Tibial nerve (tissue), 4 donors: Measurements from ENCODE around the gene GOLM1. TPM values are rescaled to one million over a fixed set of nuclear protein-coding genes. Genes with fewer than 3 reads are reported as not detected.

ENCODE experiments used
- DNase-seq, 2 donors: peaks; one replicate each; pipeline ENCODE4 v3.0.0-alpha.2; 2019; ENCODE audit warnings: low spot score in 2 of 2
- H3K27ac ChIP-seq, 4 donors: fragments of 200-600 bp; sonication (generic) in 3 of 4; one replicate each; pipeline ENCODE4 v1.5.1; 2017 to 2019; ENCODE audit warnings: mild to moderate bottlenecking in 1 of 4
- H3K27me3 ChIP-seq, 2 donors: fragments of 200-600 bp; sonication (generic) in 1 of 2; one replicate each; pipeline versions ENCODE4 v1.5.1 to v1.6.0; 2017 to 2019
- H3K36me3 ChIP-seq, 3 donors: fragments of 200-600 bp; sonication (generic); one replicate each; pipeline ENCODE4 v1.5.1; 2018 to 2019
- H3K4me1 ChIP-seq, 4 donors: fragments of 200-600 bp; sonication (generic) in 3 of 4; one replicate each; pipeline ENCODE4 v1.5.1; 2017 to 2019
- H3K4me3 ChIP-seq, 4 donors: fragments of 200-600 bp; sonication (generic) in 3 of 4; one replicate each; pipeline ENCODE4 v1.5.1; 2017 to 2019; ENCODE audit warnings: mild to moderate bottlenecking in 1 of 4, moderate library complexity in 1 of 4
- H3K9me3 ChIP-seq, 4 donors: fragments of 200-600 bp; sonication (generic) in 3 of 4; one replicate each; pipeline ENCODE4 v1.5.1; 2017 to 2019
- EP300 ChIP-seq, 2 donors: sonication (generic); formaldehyde crosslinking; IDR thresholded peaks; one replicate each; pipeline ENCODE4 v1.6.1; 2017; ENCODE audit warnings: antibody characterized with exemption in 2 of 2, mild to moderate bottlenecking in 1 of 2
- POLR2A ChIP-seq, 2 donors: fragments of 450-650 bp; IDR thresholded peaks; one replicate each; pipeline ENCODE4 v1.6.1; 2017; ENCODE audit warnings: antibody characterized with exemption in 2 of 2, mild to moderate bottlenecking in 2 of 2, moderate library complexity in 2 of 2
- WGBS, 2 donors: methylation state at CpG; one replicate each; pipeline ENCODE4 v1.1.5; 2018; 5-methylcytosine and 5-hydroxymethylcytosine counted together
- total RNA-seq, 4 donors: library from RNA; depleted of rRNA; stranded (reverse); fragments of >200 nt; gene quantifications; one replicate each; pipeline ENCODE4 v1.1.0, GENCODE V29; 2016
- TF ChIP-seq, protein P1 (sequence below), 5 experiments: fragments of 200-600 bp in 3 of 5; fragments of 450-650 bp in 2 of 5; sonication (generic) in 3 of 5; IDR thresholded peaks; one replicate each; pipeline ENCODE4 v1.5.1; 2016 to 2019; ENCODE audit warnings: antibody characterized with exemption in 5 of 5, mild to moderate bottlenecking in 3 of 5, moderate library complexity in 2 of 5

Gene GOLM1
- total RNA-seq, 4 donors from 2014 or later: 9.8 to 15.7 (median 12.7) TPM

DNA sequence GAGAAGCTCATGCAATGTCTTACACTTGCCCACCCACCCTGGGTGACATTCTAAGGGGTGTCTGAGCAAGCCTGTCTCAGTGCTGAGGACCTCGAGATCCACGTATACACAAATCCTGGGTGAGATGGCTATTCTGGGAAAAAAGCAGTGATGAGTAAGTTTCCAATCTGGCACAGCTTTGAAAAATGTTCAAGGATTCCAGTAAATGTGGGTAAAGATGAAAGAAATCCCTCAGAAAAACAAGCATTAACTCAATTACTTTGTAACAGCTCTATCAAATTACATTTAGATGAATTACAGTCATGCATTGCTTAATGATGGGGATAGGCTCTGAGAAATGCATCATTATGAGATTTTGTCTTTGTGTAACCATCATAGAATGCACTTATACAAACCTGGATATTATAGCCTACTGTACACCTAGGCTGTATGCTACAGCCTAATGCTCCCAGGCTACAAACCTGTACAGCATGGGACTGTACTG lies 26.9 kb downstream of the GOLM1 start:
- DNase-seq: no peak
- 68 to 73% methylated on average over 2 of the region's 2 CpGs for WGBS, 2 donors

DNA sequence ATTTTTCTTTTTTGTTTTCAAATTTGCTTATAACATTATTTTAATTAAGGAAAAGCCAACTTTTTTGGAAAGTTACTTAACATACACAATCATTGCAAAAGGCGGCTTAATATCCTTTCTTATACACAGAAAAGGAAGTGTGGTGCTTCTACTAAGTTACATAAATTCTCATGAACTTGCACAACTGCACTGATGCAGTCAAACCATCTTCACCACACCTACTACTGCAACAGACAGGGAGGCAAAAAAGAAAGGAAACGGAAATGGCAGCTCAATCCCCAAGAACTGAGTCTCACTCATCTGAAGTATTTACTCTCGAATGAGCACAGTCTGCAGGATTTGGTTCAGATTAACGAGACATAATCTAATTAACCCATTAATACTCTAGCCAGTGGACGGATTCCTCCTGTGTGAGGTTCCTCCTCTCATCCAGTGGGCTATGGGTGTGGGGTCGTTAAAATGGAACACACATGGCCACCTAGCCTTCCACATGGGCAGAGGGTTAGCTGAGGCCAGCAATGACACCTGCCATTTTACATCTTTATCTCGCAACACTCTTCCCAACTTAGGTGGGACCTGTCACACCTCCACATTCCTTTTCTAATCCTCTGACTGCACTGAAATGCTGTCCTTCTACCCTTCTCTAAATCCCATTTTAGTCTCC lies 30.0 kb downstream of the GOLM1 start:
- H3K27ac ChIP-seq: no peak overlapping the region
- 80 to 82% methylated on average over 7 of the region's 7 CpGs for WGBS, 2 donors

More for the DNA sequence above, 26.9 kb downstream of the GOLM1 start:
- H3K4me3 ChIP-seq: no peak overlapping the region
- H3K27me3 ChIP-seq: no peaks in the 10 kb centered on the region
- no peaks in the 10 kb centered on the region for H3K4me1 ChIP-seq
- H3K36me3 ChIP-seq: peaks cover 0 to 17% (median 0%) of the 10 kb centered on the region in 3 donors
- no peaks in the 10 kb centered on the region for H3K9me3 ChIP-seq
- no peak overlapping the region for H3K27ac ChIP-seq
- TF ChIP-seq EP300 (IDR thresholded peaks at IDR 0.05) (no peak), POLR2A (IDR thresholded peaks at IDR 0.05) (no peak)
- TF ChIP-seq, protein P1, sequence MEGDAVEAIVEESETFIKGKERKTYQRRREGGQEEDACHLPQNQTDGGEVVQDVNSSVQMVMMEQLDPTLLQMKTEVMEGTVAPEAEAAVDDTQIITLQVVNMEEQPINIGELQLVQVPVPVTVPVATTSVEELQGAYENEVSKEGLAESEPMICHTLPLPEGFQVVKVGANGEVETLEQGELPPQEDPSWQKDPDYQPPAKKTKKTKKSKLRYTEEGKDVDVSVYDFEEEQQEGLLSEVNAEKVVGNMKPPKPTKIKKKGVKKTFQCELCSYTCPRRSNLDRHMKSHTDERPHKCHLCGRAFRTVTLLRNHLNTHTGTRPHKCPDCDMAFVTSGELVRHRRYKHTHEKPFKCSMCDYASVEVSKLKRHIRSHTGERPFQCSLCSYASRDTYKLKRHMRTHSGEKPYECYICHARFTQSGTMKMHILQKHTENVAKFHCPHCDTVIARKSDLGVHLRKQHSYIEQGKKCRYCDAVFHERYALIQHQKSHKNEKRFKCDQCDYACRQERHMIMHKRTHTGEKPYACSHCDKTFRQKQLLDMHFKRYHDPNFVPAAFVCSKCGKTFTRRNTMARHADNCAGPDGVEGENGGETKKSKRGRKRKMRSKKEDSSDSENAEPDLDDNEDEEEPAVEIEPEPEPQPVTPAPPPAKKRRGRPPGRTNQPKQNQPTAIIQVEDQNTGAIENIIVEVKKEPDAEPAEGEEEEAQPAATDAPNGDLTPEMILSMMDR (IDR thresholded peaks at IDR 0.05): no peak

DNA sequence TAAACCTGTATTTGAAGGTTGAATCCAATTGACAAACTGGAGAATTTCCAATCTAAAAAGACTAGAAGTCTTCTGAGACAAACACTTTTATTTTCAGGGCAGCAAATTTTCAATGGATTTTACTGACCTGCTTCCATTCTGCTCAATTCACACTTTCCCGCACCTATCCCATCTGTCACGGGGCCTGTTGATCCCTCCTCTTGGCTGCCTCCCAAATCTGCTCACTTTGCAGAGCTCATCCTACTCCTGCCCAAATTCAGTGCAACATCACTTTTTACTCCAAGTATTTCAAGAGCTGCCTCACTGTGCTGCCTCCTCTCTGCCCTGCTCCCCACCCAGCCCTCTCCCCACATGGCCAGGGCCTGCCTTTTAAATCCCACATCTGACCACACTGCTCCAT lies 35.1 kb downstream of the GOLM1 start:
- TF ChIP-seq, protein P1 (IDR thresholded peaks at IDR 0.05): no peak
- TF ChIP-seq POLR2A (IDR thresholded peaks at IDR 0.05) (no peak), EP300 (IDR thresholded peaks at IDR 0.05) (no peak)
- Histone ChIP-seq H3K27me3 (no peaks in the 10 kb centered on the region), H3K27ac (no peak overlapping the region), H3K9me3 (no peaks in the 10 kb centered on the region), H3K4me3 (no peak overlapping the region), H3K36me3 (peaks cover 0 to 7% (median 0%) of the 10 kb centered on the region in 3 donors), H3K4me1 (no peaks in the 10 kb centered on the region)
- no peak for DNase-seq
- 68 to 80% methylated on average over 2 of the region's 2 CpGs for WGBS, 2 donors

More for the DNA sequence above, 30.0 kb downstream of the GOLM1 start:
- Histone ChIP-seq H3K27me3 (no peaks in the 10 kb centered on the region), H3K4me1 (no peaks in the 10 kb centered on the region), H3K9me3 (no peaks in the 10 kb centered on the region), H3K36me3 (peaks cover 0 to 14% (median 0%) of the 10 kb centered on the region in 3 donors), H3K4me3 (no peak overlapping the region)
- no peak for DNase-seq
- TF ChIP-seq, protein P1 (IDR thresholded peaks at IDR 0.05): no peak
- TF ChIP-seq EP300 (IDR thresholded peaks at IDR 0.05) (no peak), POLR2A (IDR thresholded peaks at IDR 0.05) (no peak)

DNA sequence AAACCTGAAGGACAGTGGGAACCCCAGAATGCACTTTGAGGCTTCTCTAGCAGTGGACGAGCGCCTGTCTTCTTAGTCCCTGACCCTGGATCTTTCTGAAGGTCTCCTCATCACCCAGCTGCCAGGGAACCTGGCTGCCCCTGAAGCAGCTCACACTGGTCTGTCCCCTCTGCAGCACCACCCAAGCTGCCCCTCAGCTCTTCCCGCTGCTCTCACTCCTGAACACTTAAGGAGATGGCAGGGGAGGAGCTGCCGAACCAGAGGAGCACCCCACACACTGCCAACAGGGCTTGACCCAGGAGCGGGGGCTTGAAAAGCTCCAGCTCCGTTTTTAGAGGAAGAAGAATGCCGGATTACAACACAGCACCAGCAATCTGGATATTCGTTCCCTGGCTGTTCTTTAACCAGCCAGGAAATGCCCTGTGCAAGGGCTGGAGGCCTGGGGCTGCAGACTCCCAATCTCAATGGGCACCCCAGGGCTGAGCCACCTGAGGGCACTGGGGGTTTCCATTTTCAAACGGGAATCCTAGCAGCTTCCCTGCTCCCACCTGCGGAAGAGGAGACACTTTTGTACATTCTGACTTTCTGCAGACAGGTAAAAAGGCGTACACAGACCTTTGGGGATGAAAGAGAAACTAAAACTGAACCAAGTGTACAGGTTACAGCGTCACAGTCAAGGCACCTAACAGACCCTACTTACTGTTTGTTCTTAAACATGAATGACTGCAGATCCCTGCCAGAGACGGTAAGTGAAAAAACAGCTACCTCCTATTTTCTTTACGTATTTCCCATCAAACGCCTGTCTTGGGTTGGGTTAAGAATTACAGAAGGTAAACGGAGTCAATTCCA lies 36.3 kb downstream of the GOLM1 start:
- Histone ChIP-seq H3K4me1 (no peaks in the 10 kb centered on the region), H3K4me3 (no peak overlapping the region), H3K27me3 (no peaks in the 10 kb centered on the region), H3K9me3 (no peaks in the 10 kb centered on the region), H3K36me3 (peaks cover 0 to 14% (median 0%) of the 10 kb centered on the region in 3 donors), H3K27ac (peak overlapping the region in 1 of 4 donors; percentile 7)
- TF ChIP-seq POLR2A (IDR thresholded peaks at IDR 0.05) (no peak), EP300 (IDR thresholded peaks at IDR 0.05) (no peak)
- TF ChIP-seq, protein P1 (IDR thresholded peaks at IDR 0.05): no peak
- DNase-seq: no peak
- 84 to 85% methylated on average over 15 to 16 of the region's 16 CpGs for WGBS, 2 donors
